ENCODE results near the gene TRIM33. TPM values are rescaled to one million over a fixed set of nuclear protein-coding genes. Genes with fewer than 3 reads are reported as not detected.

Gene TRIM33
- total and polyA plus RNA-seq, 2 of the 13 experiments (the other 11 are each of a cell fraction or from before 2014, with no cell fraction given): 35.5 to 42.2 TPM

GRCh38 chr1:114441332-114441731 is 69.7 kb downstream of the TRIM33 start:
- DNase-seq (ENCODE audit: low spot score): no peak
- Histone ChIP-seq H2AFZ (ENCODE audit: low read length) (no peak overlapping the region), H3K79me2 (ENCODE audit: insufficient read depth, low read length) (peaks cover 15% of the 10 kb centered on the region), H3K9ac (ENCODE audit: insufficient read depth, low read depth, low read length) (no peak overlapping the region), H3K4me1 (ENCODE audit: insufficient read depth, low read length) (peaks cover 27% of the 10 kb centered on the region), H3K4me2 (ENCODE audit: low read depth, low read length) (no peak overlapping the region), H3K4me3 (replicated peaks in 1 of 3; ENCODE audit: insufficient read depth in 1 of 3, low read depth in 2 of 3, low read length in 3 of 3) (no peak overlapping the region), H3K36me3 (replicated peaks in 1 of 2; ENCODE audit: control insufficient read depth in 1 of 2, insufficient read depth in 2 of 2, low read length in 2 of 2) (peaks cover 4 to 46% of the 10 kb centered on the region in 2 experiments), H3K27me3 (ENCODE audit: control insufficient read depth in 1 of 2, insufficient read depth in 2 of 2, low read length in 2 of 2) (no peaks in the 10 kb centered on the region), H3K9me3 (ENCODE audit: low read length) (no peaks in the 10 kb centered on the region), H4K20me1 (ENCODE audit: insufficient read depth, low read length) (no peaks in the 10 kb centered on the region), H3K27ac (ENCODE audit: extremely low read length, insufficient read depth, low read length) (no peak overlapping the region)
- no peak for FAIRE-seq
- TF ChIP-seq ZGPAT (CRISPR knock-in tag; IDR thresholded peaks at IDR 0.05): no peak
- intact Hi-C loops (cut with micrococcal nuclease; ENCODE audit: unreplicated experiment) (no loop called here), in situ Hi-C loops (cut with HindIII; ENCODE audit: extremely low pct_ligation_motif_present, low pct_unique_long_range_greater_than_20kb) (no loop called here)
- ATAC-seq: no peak
- WGBS (ENCODE audit: low lambda C conversion rate): over 99% methylated on average over 3 of the region's 3 CpGs
- ChIA-PET CTCF (ENCODE audit: low intra/inter-chr PET ratio, low total read pairs) (no interaction called here), POLR2A (no interaction called here)
- no TSS peak for BruUV-seq (replicated peaks)

GRCh38 chr1:114439369-114439768 is 71.6 kb downstream of the TRIM33 start:
- H3K9me3 ChIP-seq (ENCODE audit: low read length): no peaks in the 10 kb centered on the region
- no peak overlapping the region for H3K9ac ChIP-seq (ENCODE audit: insufficient read depth, low read depth, low read length)
- peaks cover 3 to 33% of the 10 kb centered on the region in 2 experiments for H3K36me3 ChIP-seq (replicated peaks in 1 of 2; ENCODE audit: control insufficient read depth in 1 of 2, insufficient read depth in 2 of 2, low read length in 2 of 2)
- 99% methylated on average over 4 of the region's 4 CpGs for WGBS (ENCODE audit: low lambda C conversion rate)
- H3K79me2 ChIP-seq (ENCODE audit: insufficient read depth, low read length): peaks cover 21% of the 10 kb centered on the region
- H3K4me1 ChIP-seq (ENCODE audit: insufficient read depth, low read length): peaks cover 46% of the 10 kb centered on the region
- FAIRE-seq (no peak), DNase-seq (ENCODE audit: low spot score) (no peak), ATAC-seq (no peak)
- H4K20me1 ChIP-seq (ENCODE audit: insufficient read depth, low read length): no peaks in the 10 kb centered on the region
- H3K27me3 ChIP-seq (ENCODE audit: control insufficient read depth in 1 of 2, insufficient read depth in 2 of 2, low read length in 2 of 2): no peaks in the 10 kb centered on the region
- BruUV-seq (replicated peaks): no TSS peak
- in situ Hi-C loops (cut with HindIII; ENCODE audit: extremely low pct_ligation_motif_present, low pct_unique_long_range_greater_than_20kb) (no loop called here), intact Hi-C loops (cut with micrococcal nuclease; ENCODE audit: unreplicated experiment) (loop anchor here (5.0 kb wide), 1 partner anchor 118 kb away; no protein-coding TSS in a partner anchor)
- ChIA-PET POLR2A (interaction anchor here (1.0 kb wide), 1 partner anchor 28 kb away, joined by 3 read pairs; no protein-coding TSS in a partner anchor), CTCF (ENCODE audit: low intra/inter-chr PET ratio, low total read pairs) (no interaction called here)
- no peak overlapping the region for H3K4me3 ChIP-seq (replicated peaks in 1 of 3; ENCODE audit: insufficient read depth in 1 of 3, low read depth in 2 of 3, low read length in 3 of 3)
- no peak overlapping the region for H2AFZ ChIP-seq (ENCODE audit: low read length)
- H3K4me2 ChIP-seq (ENCODE audit: low read depth, low read length): no peak overlapping the region
- no peak overlapping the region for H3K27ac ChIP-seq (ENCODE audit: extremely low read length, insufficient read depth, low read length)
- TF ChIP-seq PRPF4 (IDR thresholded peaks at IDR 0.05; ENCODE audit: low read depth, low read length, poor library complexity, severe bottlenecking): no peak
- TF ChIP-seq ZFP41 (CRISPR knock-in tag; IDR thresholded peaks at IDR 0.05; ENCODE audit: borderline replicate concordance): no peak
- no peak for TF ChIP-seq REL (CRISPR knock-in tag; conservative IDR thresholded peaks at IDR 0.05)
- no peak for TF ChIP-seq ZNF792 (CRISPR knock-in tag; IDR thresholded peaks at IDR 0.05)
- no peak for TF ChIP-seq GLMP (CRISPR knock-in tag; IDR thresholded peaks at IDR 0.05; ENCODE audit: borderline replicate concordance)
- TF ChIP-seq SNAPC4 (CRISPR knock-in tag; IDR thresholded peaks at IDR 0.05): no peak
- TF ChIP-seq HOXA7 (CRISPR knock-in tag; IDR thresholded peaks at IDR 0.05): no peak
- TF ChIP-seq ZNF234 (CRISPR knock-in tag; conservative IDR thresholded peaks at IDR 0.05): no peak
- TF ChIP-seq ATRX (CRISPR knock-in tag; IDR thresholded peaks at IDR 0.05; ENCODE audit: borderline replicate concordance): no peak
- TF ChIP-seq SRSF9 (IDR thresholded peaks at IDR 0.05; ENCODE audit: borderline replicate concordance, insufficient read depth, low read depth, low read length, poor library complexity, severe bottlenecking): no peak
